Heart left ventricle (tissue), 13 donors: ENCODE measurements around the gene RFNG.

ENCODE experiments used
- POLR2A ChIP-seq, 2 donors: fragments of 450-650 bp; IDR thresholded peaks; one replicate each; pipeline ENCODE4 v1.6.1; 2017; ENCODE audit warnings: antibody characterized with exemption in 2 of 2, mild to moderate bottlenecking in 2 of 2, moderate library complexity in 2 of 2
- TF ChIP-seq, protein P1 (sequence below), 12 donors: fragments of 200-600 bp; sonication (generic) in 4 of 12; IDR thresholded peaks; one replicate each; pipeline versions ENCODE4 v1.5.0 to v1.8.0; 2018 to 2022; ENCODE audit warnings: antibody characterized with exemption in 12 of 12, mild to moderate bottlenecking in 5 of 12
- donor health status: ischemic (EF 13 %, LVEDD 7.1; RV severe dilation, severe dysfunction).
- donor health status: DM: no; HTN: yes; CAD: no.
- donor health status: DM: no; HTN: no; CAD: no.
- donor health status: ischemic (EF 25% LVEDD 6.9; RV normal size, moderate dysfunction).
- donor health status: ischemic (EF 25% LVEDD 5.7; RV mildly dilated, moderate dysfunction).
- donor health status: ischemic (EF 35%, LVEDD 5.7; RV mildly dilated, moderate dysfunction).
- donor health status: nonischemic (EF 11% LVEDD 7.7; RV severe dilation, severe dysfunction).
- donor health status: DM: yes; HTN: yes; CAD: no.
- donor health status: PGD.
- donor health status: ischemic (EF 29% LVEDD 5.4; RV normal size, mild dysfunction).
- donor health status: nonischemic (EF 23%, LVEDD 6.1; RV moderate dilation, normal function).

- no peak for TF ChIP-seq POLR2A (IDR thresholded peaks at IDR 0.05)
- TF ChIP-seq, protein P1, sequence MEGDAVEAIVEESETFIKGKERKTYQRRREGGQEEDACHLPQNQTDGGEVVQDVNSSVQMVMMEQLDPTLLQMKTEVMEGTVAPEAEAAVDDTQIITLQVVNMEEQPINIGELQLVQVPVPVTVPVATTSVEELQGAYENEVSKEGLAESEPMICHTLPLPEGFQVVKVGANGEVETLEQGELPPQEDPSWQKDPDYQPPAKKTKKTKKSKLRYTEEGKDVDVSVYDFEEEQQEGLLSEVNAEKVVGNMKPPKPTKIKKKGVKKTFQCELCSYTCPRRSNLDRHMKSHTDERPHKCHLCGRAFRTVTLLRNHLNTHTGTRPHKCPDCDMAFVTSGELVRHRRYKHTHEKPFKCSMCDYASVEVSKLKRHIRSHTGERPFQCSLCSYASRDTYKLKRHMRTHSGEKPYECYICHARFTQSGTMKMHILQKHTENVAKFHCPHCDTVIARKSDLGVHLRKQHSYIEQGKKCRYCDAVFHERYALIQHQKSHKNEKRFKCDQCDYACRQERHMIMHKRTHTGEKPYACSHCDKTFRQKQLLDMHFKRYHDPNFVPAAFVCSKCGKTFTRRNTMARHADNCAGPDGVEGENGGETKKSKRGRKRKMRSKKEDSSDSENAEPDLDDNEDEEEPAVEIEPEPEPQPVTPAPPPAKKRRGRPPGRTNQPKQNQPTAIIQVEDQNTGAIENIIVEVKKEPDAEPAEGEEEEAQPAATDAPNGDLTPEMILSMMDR (IDR thresholded peaks at IDR 0.05) = no peak
Observed at GRCh38 chr17:82007228-82007494, 44.5 kb downstream of the RFNG start.
